Measurements from ENCODE around the gene MAPK8.
"Not testable (repeated sequence)": the region's sequence is repeated elsewhere in the genome, so short reads cannot be mapped to it uniquely, and the experiment has no call there.

DNA sequence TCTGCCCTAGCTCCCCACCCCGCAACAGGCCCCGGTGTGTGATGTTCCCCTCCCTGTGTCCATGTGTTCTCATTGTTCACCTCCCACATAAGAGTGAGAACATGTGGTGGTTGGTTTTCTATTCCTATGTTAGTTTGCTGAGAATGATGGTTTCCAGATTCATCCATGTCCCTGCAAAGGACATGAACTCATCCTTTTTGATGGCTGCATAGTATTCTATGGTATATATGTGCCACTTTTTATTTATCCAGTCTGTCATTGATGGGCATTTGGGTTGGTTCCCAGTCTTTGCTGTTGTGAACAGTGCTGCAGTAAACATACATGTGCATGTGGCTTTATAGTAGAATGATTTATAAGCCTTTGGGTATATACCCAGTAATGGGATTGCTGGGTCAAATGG is 41.1 kb downstream of the MAPK8 start:
- TF ChIP-seq, protein P1, sequence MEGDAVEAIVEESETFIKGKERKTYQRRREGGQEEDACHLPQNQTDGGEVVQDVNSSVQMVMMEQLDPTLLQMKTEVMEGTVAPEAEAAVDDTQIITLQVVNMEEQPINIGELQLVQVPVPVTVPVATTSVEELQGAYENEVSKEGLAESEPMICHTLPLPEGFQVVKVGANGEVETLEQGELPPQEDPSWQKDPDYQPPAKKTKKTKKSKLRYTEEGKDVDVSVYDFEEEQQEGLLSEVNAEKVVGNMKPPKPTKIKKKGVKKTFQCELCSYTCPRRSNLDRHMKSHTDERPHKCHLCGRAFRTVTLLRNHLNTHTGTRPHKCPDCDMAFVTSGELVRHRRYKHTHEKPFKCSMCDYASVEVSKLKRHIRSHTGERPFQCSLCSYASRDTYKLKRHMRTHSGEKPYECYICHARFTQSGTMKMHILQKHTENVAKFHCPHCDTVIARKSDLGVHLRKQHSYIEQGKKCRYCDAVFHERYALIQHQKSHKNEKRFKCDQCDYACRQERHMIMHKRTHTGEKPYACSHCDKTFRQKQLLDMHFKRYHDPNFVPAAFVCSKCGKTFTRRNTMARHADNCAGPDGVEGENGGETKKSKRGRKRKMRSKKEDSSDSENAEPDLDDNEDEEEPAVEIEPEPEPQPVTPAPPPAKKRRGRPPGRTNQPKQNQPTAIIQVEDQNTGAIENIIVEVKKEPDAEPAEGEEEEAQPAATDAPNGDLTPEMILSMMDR (IDR thresholded peaks at IDR 0.05): not testable (repeated sequence)
- TF ChIP-seq POLR2A (IDR thresholded peaks at IDR 0.05): not testable (repeated sequence)
